K562 (cell line): Measurements from ENCODE around the gene S100A8. TPM values are rescaled to one million over a fixed set of nuclear protein-coding genes. Genes with fewer than 3 reads are reported as not detected.

Experiments used
- ARNT ChIP-seq, 2 experiments: fragments of 450-650 bp; IDR thresholded peaks; 2 replicates each; pipeline ENCODE4 v1.6.1; 2016; ENCODE audit warnings: mild to moderate bottlenecking in 1 of 2
- TRIM28 ChIP-seq: fragments of 450-650 bp; IDR thresholded peaks from 2 replicates; pipeline ENCODE4 v1.6.1; 2017
- ZBTB2 ChIP-seq: fragments of 450-650 bp; IDR thresholded peaks from 2 replicates; pipeline ENCODE4 v1.6.1; 2016; ENCODE audit warnings: antibody characterized with exemption
- polyA plus RNA-seq, 8 experiments: library from polyadenylated mRNA; depleted of rRNA in 4 of 8; stranded (reverse) in 5 of 8; unstranded in 3 of 8; fragments of >200 nt; fragmentation: Nextera tagmentation in 2 of 8; fragmentation: Illumina TruSeq in 1 of 8; extraction: Ambion mirVana in 2 of 8; extraction: Trizol in 1 of 8; gene quantifications; 2 replicates each; pipeline versions ENCODE4 v1.2.1 to v1.2.3, GENCODE V29; 2011 to 2014; ENCODE audit warnings: inconsistent platforms in 1 of 8, missing spikeins in 1 of 8
- total RNA-seq, 7 experiments: library from RNA; depleted of rRNA in 6 of 7; stranded (reverse); fragments of >200 nt in 6 of 7; fragmentation: Illumina TruSeq in 2 of 7; extraction: Trizol in 2 of 7; gene quantifications; 2 replicates each; pipeline versions ENCODE4 v1.2.1 to v1.2.3, GENCODE V29; 2011 to 2021; ENCODE audit warnings: low replicate concordance in 1 of 7
- TF ChIP-seq, protein P1 (sequence below), 2 experiments: fragments of 450-650 bp; formaldehyde crosslinking in 1 of 2; IDR thresholded peaks; 2 replicates each; pipeline versions ENCODE4 v1.4.0 to v1.6.1; 2014 to 2020; ENCODE audit warnings: mild to moderate bottlenecking in 2 of 2, borderline replicate concordance in 1 of 2, low read depth in 1 of 2

The S100A8 gene
- total and polyA plus RNA-seq, 9 of the 15 experiments (the other 6 are each of a cell fraction or from before 2014, with no cell fraction given), result 0.15 to 0.60 TPM; not detected in 7

DNA sequence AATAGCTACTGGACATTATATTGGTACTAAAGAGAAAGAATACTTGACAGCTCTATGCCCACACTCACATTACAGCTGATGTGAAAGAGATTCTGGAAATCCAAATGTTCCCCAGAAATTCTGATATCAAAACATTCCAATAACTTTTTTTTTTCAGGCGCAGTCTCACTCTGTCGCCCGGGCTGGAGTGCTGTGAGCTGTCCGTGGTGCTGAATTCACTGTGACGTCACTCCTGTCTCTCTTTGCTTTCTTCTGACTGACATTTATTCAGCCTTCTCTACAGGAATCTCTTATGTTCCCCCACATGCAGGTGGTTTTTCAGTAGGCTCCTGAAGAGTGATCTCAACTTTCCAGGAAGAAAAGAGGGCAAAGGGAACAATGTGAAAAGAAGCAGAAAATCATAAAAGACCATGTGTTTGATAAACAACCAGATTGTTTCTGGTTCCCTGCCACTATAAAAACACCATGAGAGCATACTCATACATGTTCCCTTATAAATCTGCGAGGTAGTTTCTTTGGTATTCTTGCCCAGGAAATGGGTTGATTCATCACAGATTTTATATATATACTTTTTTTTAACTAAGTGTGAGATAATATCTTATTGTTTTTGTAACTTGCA, 31.7 kb upstream of the S100A8 start (continued):
- no peak for TF ChIP-seq ZBTB2
- TF ChIP-seq, protein P1, sequence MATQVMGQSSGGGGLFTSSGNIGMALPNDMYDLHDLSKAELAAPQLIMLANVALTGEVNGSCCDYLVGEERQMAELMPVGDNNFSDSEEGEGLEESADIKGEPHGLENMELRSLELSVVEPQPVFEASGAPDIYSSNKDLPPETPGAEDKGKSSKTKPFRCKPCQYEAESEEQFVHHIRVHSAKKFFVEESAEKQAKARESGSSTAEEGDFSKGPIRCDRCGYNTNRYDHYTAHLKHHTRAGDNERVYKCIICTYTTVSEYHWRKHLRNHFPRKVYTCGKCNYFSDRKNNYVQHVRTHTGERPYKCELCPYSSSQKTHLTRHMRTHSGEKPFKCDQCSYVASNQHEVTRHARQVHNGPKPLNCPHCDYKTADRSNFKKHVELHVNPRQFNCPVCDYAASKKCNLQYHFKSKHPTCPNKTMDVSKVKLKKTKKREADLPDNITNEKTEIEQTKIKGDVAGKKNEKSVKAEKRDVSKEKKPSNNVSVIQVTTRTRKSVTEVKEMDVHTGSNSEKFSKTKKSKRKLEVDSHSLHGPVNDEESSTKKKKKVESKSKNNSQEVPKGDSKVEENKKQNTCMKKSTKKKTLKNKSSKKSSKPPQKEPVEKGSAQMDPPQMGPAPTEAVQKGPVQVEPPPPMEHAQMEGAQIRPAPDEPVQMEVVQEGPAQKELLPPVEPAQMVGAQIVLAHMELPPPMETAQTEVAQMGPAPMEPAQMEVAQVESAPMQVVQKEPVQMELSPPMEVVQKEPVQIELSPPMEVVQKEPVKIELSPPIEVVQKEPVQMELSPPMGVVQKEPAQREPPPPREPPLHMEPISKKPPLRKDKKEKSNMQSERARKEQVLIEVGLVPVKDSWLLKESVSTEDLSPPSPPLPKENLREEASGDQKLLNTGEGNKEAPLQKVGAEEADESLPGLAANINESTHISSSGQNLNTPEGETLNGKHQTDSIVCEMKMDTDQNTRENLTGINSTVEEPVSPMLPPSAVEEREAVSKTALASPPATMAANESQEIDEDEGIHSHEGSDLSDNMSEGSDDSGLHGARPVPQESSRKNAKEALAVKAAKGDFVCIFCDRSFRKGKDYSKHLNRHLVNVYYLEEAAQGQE (IDR thresholded peaks at IDR 0.05; ENCODE audit: borderline replicate concordance), result peak; percentile 99
- TF ChIP-seq, protein P1 (CRISPR knock-in tag; IDR thresholded peaks at IDR 0.05; ENCODE audit: low read depth), result peak; percentile 97
- no peak for TF ChIP-seq TRIM28
- TF ChIP-seq ARNT (IDR thresholded peaks at IDR 0.05), result no peak
